GM12878 (cell line): Measurements from ENCODE around the gene REEP2. TPM values are rescaled to one million over a fixed set of nuclear protein-coding genes. Genes with fewer than 3 reads are reported as not detected.

Experiments used
- BACH1 ChIP-seq: fragments of 450-650 bp; IDR thresholded peaks from 2 replicates; pipeline ENCODE4 v1.6.1; 2017; ENCODE audit warnings: mild to moderate bottlenecking, borderline replicate concordance
- CEBPB ChIP-seq, 2 experiments: fragments of 150-350 bp in 1 of 2; IDR thresholded peaks; 2 replicates each; pipeline ENCODE4 v1.6.1; 2012 to 2014; ENCODE audit warnings: low read depth in 2 of 2, low read length in 2 of 2, borderline replicate concordance in 1 of 2, inconsistent platforms in 1 of 2
- DPF2 ChIP-seq: fragments of 450-650 bp; IDR thresholded peaks from 2 replicates; pipeline ENCODE4 v1.6.1; 2017; ENCODE audit warnings: mild to moderate bottlenecking
- EZH2 ChIP-seq: IDR thresholded peaks from 2 replicates; pipeline ENCODE4 v1.6.1; 2012; ENCODE audit warnings: low read depth, mild to moderate bottlenecking, control low read depth, inconsistent platforms, low read length, borderline replicate concordance; ENCODE audit not compliant: control insufficient read depth
- GATAD2B ChIP-seq: fragments of 450-650 bp; conservative IDR thresholded peaks from 2 replicates; pipeline ENCODE4 v1.6.1; 2017; ENCODE audit warnings: low read depth, mild to moderate bottlenecking, moderate library complexity
- JUND ChIP-seq: IDR thresholded peaks from 2 replicates; pipeline ENCODE4 v1.6.1; 2012; ENCODE audit warnings: low read depth, mild to moderate bottlenecking, low read length, improper control_type of control experiment, moderate library complexity
- MTA2 ChIP-seq: fragments of 450-650 bp; IDR thresholded peaks from 2 replicates; pipeline ENCODE4 v1.6.1; 2016; ENCODE audit warnings: low read depth, mild to moderate bottlenecking, moderate library complexity
- NBN ChIP-seq: fragments of 450-650 bp; IDR thresholded peaks from 2 replicates; pipeline ENCODE4 v1.6.1; 2016
- PRDM15 ChIP-seq: fragments of 450-650 bp; formaldehyde crosslinking; IDR thresholded peaks from 2 replicates; pipeline ENCODE4 v1.4.0; 2020; ENCODE audit warnings: mild to moderate bottlenecking, moderate library complexity
- TBL1XR1 ChIP-seq: IDR thresholded peaks from 2 replicates; pipeline ENCODE4 v1.6.1; 2012; ENCODE audit warnings: low read depth, low read length, improper control_type of control experiment
- TCF3 ChIP-seq: IDR thresholded peaks from 2 replicates; pipeline ENCODE4 v1.6.1; 2012; ENCODE audit warnings: low read depth, mild to moderate bottlenecking, low read length, borderline replicate concordance; ENCODE audit not compliant: insufficient read depth
- USF1 ChIP-seq: IDR thresholded peaks from 2 replicates; pipeline ENCODE4 v1.6.1; 2011; ENCODE audit warnings: borderline replicate concordance, low read depth, mild to moderate bottlenecking, moderate library complexity, mixed read lengths, low read length; ENCODE audit not compliant: insufficient read depth; ENCODE audit errors: extremely low read length
- ZBED1 ChIP-seq: IDR thresholded peaks from 2 replicates; pipeline ENCODE4 v1.6.1; 2016; ENCODE audit warnings: borderline replicate concordance
- ZNF24 ChIP-seq: fragments of 450-650 bp; IDR thresholded peaks from 2 replicates; pipeline ENCODE4 v1.6.1; 2017; ENCODE audit warnings: antibody characterized with exemption, mild to moderate bottlenecking
- ZNF274 ChIP-seq: IDR thresholded peaks from one replicate; pipeline ENCODE4 v1.8.0; 2011; ENCODE audit not compliant: insufficient read length, insufficient read depth
- ZNF384 ChIP-seq: IDR thresholded peaks from 2 replicates; pipeline ENCODE4 v1.6.1; 2012; ENCODE audit warnings: low read depth, mild to moderate bottlenecking, low read length, improper control_type of control experiment, borderline replicate concordance
- ZZZ3 ChIP-seq: IDR thresholded peaks from 2 replicates; pipeline ENCODE4 v1.6.1; 2011; ENCODE audit warnings: low read depth; ENCODE audit not compliant: control insufficient read depth, insufficient read length
- polyA plus RNA-seq, 11 experiments: library from polyadenylated mRNA; depleted of rRNA in 4 of 11; unstranded in 6 of 11; stranded (reverse) in 5 of 11; fragments of >200 nt; fragmentation: Nextera tagmentation in 4 of 11; fragmentation: Illumina TruSeq in 1 of 11; extraction: Ambion mirVana in 4 of 11; extraction: Trizol in 1 of 11; gene quantifications; 1 replicate in 1 of 11; 2 replicates in 10 of 11; pipeline versions ENCODE4 v1.2.1 to v1.2.3, GENCODE V29; 2011 to 2016; ENCODE audit warnings: inconsistent platforms in 2 of 11, missing spikeins in 2 of 11, low read depth in 1 of 11
- total RNA-seq, 4 experiments: library from RNA; depleted of rRNA in 3 of 4; stranded (reverse); fragments of >200 nt in 3 of 4; fragmentation: Illumina TruSeq in 1 of 4; extraction: Trizol in 1 of 4; gene quantifications; 2 replicates each; pipeline versions ENCODE4 v1.2.1 to v1.2.3, GENCODE V29; 2013 to 2021

Gene REEP2
- total and polyA plus RNA-seq, 10 of the 15 experiments (the other 5 are each of a cell fraction or from before 2014, with no cell fraction given), result 0.10 to 3.1 (median 2.0) TPM

DNA sequence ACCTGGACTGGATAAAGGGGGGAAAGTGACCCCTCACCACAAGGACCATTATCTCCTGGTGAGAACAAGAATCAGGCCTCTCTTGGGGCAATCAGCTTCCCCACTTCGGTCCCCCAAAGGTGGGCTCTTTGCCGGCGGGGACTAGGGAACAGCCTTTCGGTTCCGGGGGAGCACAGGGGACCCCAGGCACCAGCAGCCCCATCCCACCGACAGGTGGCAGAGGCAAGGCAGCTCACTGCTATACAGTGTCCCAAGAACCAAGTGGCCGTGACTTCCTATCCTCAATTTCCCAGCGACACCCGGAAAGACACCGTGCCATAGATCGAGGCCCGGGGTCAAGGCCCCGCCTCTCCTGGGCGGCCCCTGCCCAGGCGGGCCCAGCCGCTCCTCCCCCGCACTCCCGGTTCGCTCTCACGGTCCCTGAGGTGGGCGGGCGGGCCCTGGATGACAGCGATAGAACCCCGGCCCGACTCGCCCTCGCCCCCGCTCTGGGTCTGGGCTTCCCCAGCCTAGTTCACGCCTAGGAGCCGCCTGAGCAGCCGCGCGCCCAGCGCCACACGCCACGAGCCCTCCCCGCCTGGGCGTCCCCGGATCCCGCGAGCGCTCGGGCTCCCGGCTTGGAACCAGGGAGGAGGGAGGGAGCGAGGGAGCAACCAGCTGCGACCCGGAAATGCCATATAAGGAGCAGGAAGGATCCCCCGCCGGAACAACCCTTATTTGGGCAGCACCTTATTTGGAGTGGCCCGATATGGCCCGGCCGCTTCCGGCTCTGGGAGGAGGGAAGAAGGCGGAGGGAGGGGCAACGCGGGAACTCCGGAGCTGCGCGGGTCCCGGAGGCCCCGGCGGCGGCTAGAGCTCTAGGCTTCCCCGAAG is 25.8 kb downstream of the REEP2 start (continued):
- no peak for TF ChIP-seq PRDM15 (CRISPR knock-in tag)
- no peak for TF ChIP-seq ZNF24
- TF ChIP-seq ZBED1, result no peak
- TF ChIP-seq CEBPB (IDR thresholded peaks at IDR 0.05; ENCODE audit: borderline replicate concordance in 1 of 2, low read depth in 2 of 2, low read length in 2 of 2), result no peak
- 0 out of 2 replicates have a peak, but pooled peaks have one; percentile 1 for TF ChIP-seq JUND
- no peak for TF ChIP-seq USF1
- 0 out of 2 replicates have a peak, but pooled peaks have one; percentile 59 for TF ChIP-seq TCF3
- TF ChIP-seq ZNF274, result no peak
- TF ChIP-seq DPF2, result peak; percentile 84
- peak; percentile 80 for TF ChIP-seq MTA2
- peak; percentile 67 for TF ChIP-seq BACH1
- peak; percentile 86 for TF ChIP-seq NBN
- TF ChIP-seq ZZZ3, result no peak
- TF ChIP-seq TBL1XR1, result 0 out of 2 replicates have a peak, but pooled peaks have one; percentile 31
- TF ChIP-seq EZH2, result peak; percentile 100; the same call in 1 of the 2 replicates
- peak; percentile 93 for TF ChIP-seq GATAD2B
- TF ChIP-seq ZNF384, result no peak
- TF ChIP-seq, all 136 proteins: peak for 47
